Neural cell (in vitro differentiated cells): ENCODE results near the gene PRDM2. TPM values are rescaled to one million over a fixed set of nuclear protein-coding genes. Genes with fewer than 3 reads are reported as not detected.

ENCODE experiments used
- H2AFZ ChIP-seq: fragments of 200-600, 300-800 bp; sonication (generic), shearing (Covaris generic); 2 replicates; pipeline ENCODE4 v1.6.0; 2014; ENCODE audit warnings: low read depth, mild to moderate bottlenecking, antibody characterized with exemption, low read length, moderate library complexity
- H3F3A ChIP-seq: fragments of 200-600 bp; shearing (Covaris generic); 2 replicates; pipeline ENCODE4 v1.6.1; 2016; ENCODE audit warnings: mild to moderate bottlenecking, moderate library complexity, mixed read lengths, antibody characterized with exemption, low read length; ENCODE audit not compliant: insufficient read depth, poor library complexity, severe bottlenecking
- H3K27ac ChIP-seq: fragments of 200-600, 300-800 bp; sonication (generic), shearing (Covaris generic); 2 replicates; pipeline ENCODE4 v1.5.1; 2014; ENCODE audit warnings: mild to moderate bottlenecking, low read length, moderate library complexity
- H3K27me3 ChIP-seq: fragments of 300-800, 200-600 bp; sonication (generic), shearing (Covaris generic); 2 replicates; pipeline ENCODE4 v1.6.0; 2014; ENCODE audit warnings: mild to moderate bottlenecking, low read depth, low read length, moderate library complexity; ENCODE audit not compliant: insufficient read depth
- H3K36me3 ChIP-seq: fragments of 300-800, 200-600 bp; sonication (generic), shearing (Covaris generic); 2 replicates; pipeline ENCODE4 v1.5.1; 2014; ENCODE audit warnings: mild to moderate bottlenecking, antibody characterized with exemption, low read length, moderate library complexity; ENCODE audit not compliant: insufficient read depth
- H3K4me2 ChIP-seq: fragments of 300-800, 200-600 bp; sonication (generic), shearing (Covaris generic); 2 replicates; pipeline ENCODE4 v1.6.0; 2014; ENCODE audit warnings: mild to moderate bottlenecking, low read length
- H3K4me3 ChIP-seq: fragments of 300-800, 200-600 bp; sonication (generic), shearing (Covaris generic); 2 replicates; pipeline ENCODE4 v1.5.1; 2014; ENCODE audit warnings: mild to moderate bottlenecking, low read length, moderate library complexity
- H3K79me2 ChIP-seq: fragments of 200-600 bp; shearing (Covaris generic); replicated peaks from 2 replicates; pipeline ENCODE4 v1.6.0; 2014; ENCODE audit warnings: mild to moderate bottlenecking, low read length, moderate library complexity; ENCODE audit not compliant: insufficient read depth
- H3K9ac ChIP-seq: fragments of 300-800, 200-600 bp; sonication (generic), shearing (Covaris generic); 2 replicates; pipeline ENCODE4 v1.6.1; 2016; ENCODE audit warnings: mild to moderate bottlenecking, low read length, mixed read lengths
- H3K9me2 ChIP-seq: fragments of 200-600 bp; shearing (Covaris generic); 2 replicates; pipeline ENCODE4 v1.6.1; 2016; ENCODE audit warnings: mild to moderate bottlenecking, low read length, mixed read lengths; ENCODE audit not compliant: insufficient read depth
- H3K9me3 ChIP-seq: fragments of 200-600, 300-800 bp; sonication (generic), shearing (Covaris generic); 2 replicates; pipeline ENCODE4 v1.6.1; 2016; ENCODE audit warnings: mild to moderate bottlenecking, mixed run types, low read length, moderate library complexity, mixed read lengths
- H4K20me1 ChIP-seq: fragments of 200-600 bp; shearing (Covaris generic); 2 replicates; pipeline ENCODE4 v1.6.1; 2016; ENCODE audit warnings: mild to moderate bottlenecking, mixed run types; ENCODE audit not compliant: insufficient read depth
- CTCF ChIP-seq: fragments of 450-650 bp; IDR thresholded peaks from 2 replicates; pipeline ENCODE4 v1.5.1; 2014; ENCODE audit warnings: antibody characterized with exemption, mild to moderate bottlenecking, moderate library complexity; ENCODE audit not compliant: poor library complexity, severe bottlenecking
- EP300 ChIP-seq: fragments of 450-650 bp; conservative IDR thresholded peaks from 2 replicates; pipeline ENCODE4 v1.6.1; 2014; ENCODE audit warnings: antibody characterized with exemption, mild to moderate bottlenecking, moderate library complexity; ENCODE audit not compliant: poor library complexity, severe bottlenecking
- EZH2 ChIP-seq: fragments of 200-600, 300-800 bp; shearing (Covaris generic), sonication (generic); IDR thresholded peaks from 2 replicates; pipeline ENCODE4 v1.6.1; 2014; ENCODE audit warnings: antibody characterized with exemption, low read length, borderline replicate concordance, mild to moderate bottlenecking; ENCODE audit not compliant: insufficient read depth, poor library complexity, severe bottlenecking
- MXI1 ChIP-seq: fragments of 450-650 bp; conservative IDR thresholded peaks from 2 replicates; pipeline ENCODE4 v1.6.1; 2014; ENCODE audit warnings: antibody characterized with exemption, mild to moderate bottlenecking; ENCODE audit not compliant: poor library complexity, severe bottlenecking
- POLR2AphosphoS5 ChIP-seq: IDR thresholded peaks from 2 replicates; pipeline ENCODE4 v1.6.1; 2012
- RAD21 ChIP-seq: fragments of 450-650 bp; conservative IDR thresholded peaks from 2 replicates; pipeline ENCODE4 v1.6.1; 2014; ENCODE audit warnings: antibody characterized with exemption, mild to moderate bottlenecking, moderate library complexity
- REST ChIP-seq: IDR thresholded peaks from 2 replicates; pipeline ENCODE4 v1.6.1; 2012; ENCODE audit warnings: borderline replicate concordance
- SMC3 ChIP-seq: fragments of 450-650 bp; conservative IDR thresholded peaks from 2 replicates; pipeline ENCODE4 v1.6.1; 2014; ENCODE audit warnings: antibody characterized with exemption, mild to moderate bottlenecking, moderate library complexity; ENCODE audit not compliant: poor library complexity
- TAF1 ChIP-seq: IDR thresholded peaks from 2 replicates; pipeline ENCODE4 v1.6.1; 2012; ENCODE audit warnings: low read depth
- polyA plus RNA-seq: library from polyadenylated mRNA; depleted of rRNA; stranded (reverse); fragments of >200 nt; gene quantifications from 2 replicates; pipeline ENCODE4 v1.2.3, GENCODE V29; 2014

PRDM2 gene
- polyA plus RNA-seq, 1 donor from 2014 or later: 10.7 TPM

- H3F3A ChIP-seq: no peaks in the 10 kb centered on the region
- H3K4me2 ChIP-seq: no peak overlapping the region
- no peaks in the 10 kb centered on the region for H4K20me1 ChIP-seq
- no peak overlapping the region for H3K27ac ChIP-seq
- H3K9me3 ChIP-seq: no peaks in the 10 kb centered on the region
- no peaks in the 10 kb centered on the region for H3K9me2 ChIP-seq
- no peak overlapping the region for H3K4me3 ChIP-seq
- no peak overlapping the region for H3K9ac ChIP-seq
- no peak overlapping the region for H2AFZ ChIP-seq
- no peaks in the 10 kb centered on the region for H3K36me3 ChIP-seq
- no peak for TF ChIP-seq EP300
- no peak for TF ChIP-seq MXI1
- TF ChIP-seq EZH2: no peak
- no peak for TF ChIP-seq REST
- TF ChIP-seq SMC3: no peak
- no peak for TF ChIP-seq TAF1
- TF ChIP-seq POLR2AphosphoS5: no peak
- TF ChIP-seq RAD21: no peak
- TF ChIP-seq CTCF: no peak
- H3K27me3 ChIP-seq: no peaks in the 10 kb centered on the region
- no peaks in the 10 kb centered on the region for H3K79me2 ChIP-seq
Observed at GRCh38 chr1:13808729-13809131, 108.7 kb downstream of the PRDM2 start.

GRCh38 chr1:13809461-13810159 is 109.6 kb downstream of the PRDM2 start:
- H3K9me2 ChIP-seq: no peaks in the 10 kb centered on the region
- no peak overlapping the region for H3K27ac ChIP-seq
- H3K27me3 ChIP-seq: no peaks in the 10 kb centered on the region
- H3K36me3 ChIP-seq: no peaks in the 10 kb centered on the region
- H3F3A ChIP-seq: no peaks in the 10 kb centered on the region
- H2AFZ ChIP-seq: no peak overlapping the region
- no peak for TF ChIP-seq RAD21
- TF ChIP-seq EP300: no peak
- TF ChIP-seq TAF1: no peak
- TF ChIP-seq EZH2: no peak
- H3K79me2 ChIP-seq: no peaks in the 10 kb centered on the region
- no peaks in the 10 kb centered on the region for H3K9me3 ChIP-seq
- H4K20me1 ChIP-seq: no peaks in the 10 kb centered on the region
- no peak overlapping the region for H3K4me2 ChIP-seq
- no peak overlapping the region for H3K9ac ChIP-seq
- H3K4me3 ChIP-seq: no peak overlapping the region
